ENCODE results near the gene NUTF2. TPM values are rescaled to one million over a fixed set of nuclear protein-coding genes. Genes with fewer than 3 reads are reported as not detected.

NUTF2 gene
- total and polyA plus RNA-seq, 2 of the 8 experiments (the other 6 are each of a cell fraction or from before 2014, with no cell fraction given), result 219 to 377 TPM

DNA sequence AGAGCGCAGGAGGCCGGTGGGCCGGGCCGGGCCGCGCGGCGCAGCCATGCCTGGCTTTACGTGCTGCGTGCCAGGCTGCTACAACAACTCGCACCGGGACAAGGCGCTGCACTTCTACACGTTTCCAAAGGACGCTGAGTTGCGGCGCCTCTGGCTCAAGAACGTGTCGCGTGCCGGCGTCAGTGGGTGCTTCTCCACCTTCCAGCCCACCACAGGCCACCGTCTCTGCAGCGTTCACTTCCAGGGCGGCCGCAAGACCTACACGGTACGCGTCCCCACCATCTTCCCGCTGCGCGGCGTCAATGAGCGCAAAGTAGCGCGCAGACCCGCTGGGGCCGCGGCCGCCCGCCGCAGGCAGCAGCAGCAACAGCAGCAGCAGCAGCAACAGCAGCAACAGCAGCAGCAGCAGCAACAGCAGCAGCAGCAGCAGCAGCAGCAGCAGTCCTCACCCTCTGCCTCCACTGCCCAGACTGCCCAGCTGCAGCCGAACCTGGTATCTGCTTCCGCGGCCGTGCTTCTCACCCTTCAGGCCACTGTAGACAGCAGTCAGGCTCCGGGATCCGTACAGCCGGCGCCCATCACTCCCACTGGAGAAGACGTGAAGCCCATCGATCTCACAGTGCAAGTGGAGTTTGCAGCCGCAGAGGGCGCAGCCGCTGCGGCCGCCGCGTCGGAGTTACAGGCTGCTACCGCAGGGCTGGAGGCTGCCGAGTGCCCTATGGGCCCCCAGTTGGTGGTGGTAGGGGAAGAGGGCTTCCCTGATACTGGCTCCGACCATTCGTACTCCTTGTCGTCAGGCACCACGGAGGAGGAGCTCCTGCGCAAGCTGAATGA, 4.0 kb upstream of the NUTF2 start (continued):
- TF ChIP-seq CHD2 (IDR thresholded peaks at IDR 0.05; ENCODE audit: low read length) (no peak), ZNF274 (IDR thresholded peaks at IDR 0.05; ENCODE audit: borderline replicate concordance, extremely low read depth, low read length) (no peak), GTF2F1 (IDR thresholded peaks at IDR 0.05; ENCODE audit: borderline replicate concordance, low read depth, low read length) (no peak), SIX5 (IDR thresholded peaks at IDR 0.05; ENCODE audit: low read depth, low read length) (no peak), CBX8 (IDR thresholded peaks at IDR 0.05; ENCODE audit: borderline replicate concordance, low read depth, low read length) (no peak), RXRA (IDR thresholded peaks at IDR 0.05; ENCODE audit: insufficient read depth, low read depth, low read length) (no peak), ASH2L (IDR thresholded peaks at IDR 0.05; ENCODE audit: low read length) (no peak), RNF2 (IDR thresholded peaks at IDR 0.05; ENCODE audit: borderline replicate concordance, low read depth, low read length, missing control alignments, poor library complexity, severe bottlenecking) (no peak), SP2 (IDR thresholded peaks at IDR 0.05; ENCODE audit: low read length) (no peak), NRF1 (IDR thresholded peaks at IDR 0.05; ENCODE audit: low read depth, low read length) (peak; percentile 13; the same call in 1 of the 2 replicates), SIN3A (conservative IDR thresholded peaks at IDR 0.05 in 1 of 2, IDR thresholded peaks at IDR 0.05 in 1 of 2; ENCODE audit: low read depth in 1 of 2, low read length in 2 of 2) (peak in 1 of 2 experiments; percentile 73; a peak in 1 of 4 replicates), EGR1 (IDR thresholded peaks at IDR 0.05; ENCODE audit: borderline replicate concordance, low read depth, low read length) (no peak), SAP30 (IDR thresholded peaks at IDR 0.05; ENCODE audit: insufficient read depth, insufficient replicate concordance, low read length) (no peak), POU5F1 (IDR thresholded peaks at IDR 0.05; ENCODE audit: low read depth, low read length) (no peak), SUZ12 (IDR thresholded peaks at IDR 0.05; ENCODE audit: low read length) (no peak)
- TF ChIP-seq, protein P1, sequence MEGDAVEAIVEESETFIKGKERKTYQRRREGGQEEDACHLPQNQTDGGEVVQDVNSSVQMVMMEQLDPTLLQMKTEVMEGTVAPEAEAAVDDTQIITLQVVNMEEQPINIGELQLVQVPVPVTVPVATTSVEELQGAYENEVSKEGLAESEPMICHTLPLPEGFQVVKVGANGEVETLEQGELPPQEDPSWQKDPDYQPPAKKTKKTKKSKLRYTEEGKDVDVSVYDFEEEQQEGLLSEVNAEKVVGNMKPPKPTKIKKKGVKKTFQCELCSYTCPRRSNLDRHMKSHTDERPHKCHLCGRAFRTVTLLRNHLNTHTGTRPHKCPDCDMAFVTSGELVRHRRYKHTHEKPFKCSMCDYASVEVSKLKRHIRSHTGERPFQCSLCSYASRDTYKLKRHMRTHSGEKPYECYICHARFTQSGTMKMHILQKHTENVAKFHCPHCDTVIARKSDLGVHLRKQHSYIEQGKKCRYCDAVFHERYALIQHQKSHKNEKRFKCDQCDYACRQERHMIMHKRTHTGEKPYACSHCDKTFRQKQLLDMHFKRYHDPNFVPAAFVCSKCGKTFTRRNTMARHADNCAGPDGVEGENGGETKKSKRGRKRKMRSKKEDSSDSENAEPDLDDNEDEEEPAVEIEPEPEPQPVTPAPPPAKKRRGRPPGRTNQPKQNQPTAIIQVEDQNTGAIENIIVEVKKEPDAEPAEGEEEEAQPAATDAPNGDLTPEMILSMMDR (IDR thresholded peaks at IDR 0.05; ENCODE audit: control extremely low read depth in 1 of 3, insufficient read depth in 1 of 3, low read depth in 1 of 3, low read length in 3 of 3), result peak; percentile 34 to 49 (median 43)
- TF ChIP-seq, protein P2, sequence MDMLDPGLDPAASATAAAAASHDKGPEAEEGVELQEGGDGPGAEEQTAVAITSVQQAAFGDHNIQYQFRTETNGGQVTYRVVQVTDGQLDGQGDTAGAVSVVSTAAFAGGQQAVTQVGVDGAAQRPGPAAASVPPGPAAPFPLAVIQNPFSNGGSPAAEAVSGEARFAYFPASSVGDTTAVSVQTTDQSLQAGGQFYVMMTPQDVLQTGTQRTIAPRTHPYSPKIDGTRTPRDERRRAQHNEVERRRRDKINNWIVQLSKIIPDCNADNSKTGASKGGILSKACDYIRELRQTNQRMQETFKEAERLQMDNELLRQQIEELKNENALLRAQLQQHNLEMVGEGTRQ (IDR thresholded peaks at IDR 0.05; ENCODE audit: low read length), result no peak
- TF ChIP-seq, protein P3, sequence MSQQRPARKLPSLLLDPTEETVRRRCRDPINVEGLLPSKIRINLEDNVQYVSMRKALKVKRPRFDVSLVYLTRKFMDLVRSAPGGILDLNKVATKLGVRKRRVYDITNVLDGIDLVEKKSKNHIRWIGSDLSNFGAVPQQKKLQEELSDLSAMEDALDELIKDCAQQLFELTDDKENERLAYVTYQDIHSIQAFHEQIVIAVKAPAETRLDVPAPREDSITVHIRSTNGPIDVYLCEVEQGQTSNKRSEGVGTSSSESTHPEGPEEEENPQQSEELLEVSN (IDR thresholded peaks at IDR 0.05), result 0 out of 2 replicates have a peak, but pooled peaks have one; percentile 36
